Loucy (cell line): ENCODE data around the gene CAVIN3.

Experiments
- EZH2phosphoT487 ChIP-seq: fragments of 200-600 bp; IDR thresholded peaks from 2 replicates; pipeline ENCODE4 v1.6.1; 2018; ENCODE audit warnings: antibody characterized with exemption, mild to moderate bottlenecking, moderate library complexity, borderline replicate concordance
- TF ChIP-seq, protein P1 (sequence below): fragments of 200-600 bp; sonication (generic); conservative IDR thresholded peaks from 2 replicates; pipeline ENCODE4 v1.5.1; 2014; ENCODE audit warnings: mild to moderate bottlenecking, antibody characterized with exemption, low read length

DNA sequence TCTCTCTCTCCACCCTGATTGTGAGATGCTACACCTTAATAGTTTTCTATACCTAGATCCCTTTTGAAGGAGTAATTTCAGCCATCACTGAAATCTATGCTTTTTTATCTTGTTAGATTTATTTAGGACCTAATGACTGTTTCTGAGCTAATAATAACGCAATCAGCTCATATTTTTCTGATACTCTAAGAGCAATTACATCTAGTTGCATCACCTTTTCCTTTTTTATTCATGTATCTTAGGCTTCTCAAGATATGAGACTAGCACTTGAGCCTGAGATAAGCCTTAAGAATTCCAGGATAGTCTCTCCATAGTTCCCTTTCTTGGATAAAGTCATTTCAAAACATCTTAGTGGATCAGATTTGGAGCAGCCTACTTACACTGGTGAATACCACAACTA is 25.1 kb upstream of the CAVIN3 start:
- TF ChIP-seq, protein P1, sequence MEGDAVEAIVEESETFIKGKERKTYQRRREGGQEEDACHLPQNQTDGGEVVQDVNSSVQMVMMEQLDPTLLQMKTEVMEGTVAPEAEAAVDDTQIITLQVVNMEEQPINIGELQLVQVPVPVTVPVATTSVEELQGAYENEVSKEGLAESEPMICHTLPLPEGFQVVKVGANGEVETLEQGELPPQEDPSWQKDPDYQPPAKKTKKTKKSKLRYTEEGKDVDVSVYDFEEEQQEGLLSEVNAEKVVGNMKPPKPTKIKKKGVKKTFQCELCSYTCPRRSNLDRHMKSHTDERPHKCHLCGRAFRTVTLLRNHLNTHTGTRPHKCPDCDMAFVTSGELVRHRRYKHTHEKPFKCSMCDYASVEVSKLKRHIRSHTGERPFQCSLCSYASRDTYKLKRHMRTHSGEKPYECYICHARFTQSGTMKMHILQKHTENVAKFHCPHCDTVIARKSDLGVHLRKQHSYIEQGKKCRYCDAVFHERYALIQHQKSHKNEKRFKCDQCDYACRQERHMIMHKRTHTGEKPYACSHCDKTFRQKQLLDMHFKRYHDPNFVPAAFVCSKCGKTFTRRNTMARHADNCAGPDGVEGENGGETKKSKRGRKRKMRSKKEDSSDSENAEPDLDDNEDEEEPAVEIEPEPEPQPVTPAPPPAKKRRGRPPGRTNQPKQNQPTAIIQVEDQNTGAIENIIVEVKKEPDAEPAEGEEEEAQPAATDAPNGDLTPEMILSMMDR: no peak
- no peak for TF ChIP-seq EZH2phosphoT487
